Caco-2 (cell line): ENCODE data around the gene AFF4. TPM values are rescaled to one million over a fixed set of nuclear protein-coding genes. Genes with fewer than 3 reads are reported as not detected.
"Not testable (repeated sequence)": the region's sequence is repeated elsewhere in the genome, so short reads cannot be mapped to it uniquely, and the experiment has no call there.

ENCODE experiments used
- Bru-seq: library from RNA; stranded (reverse); fragments of 400-500 nt; gene quantifications from one replicate; lab custom pipeline; 2021; lab: Mats Ljungman, UMichigan
- BruChase-seq, 2 experiments: library from RNA; stranded (reverse); fragments of 400-500 nt; gene quantifications; one replicate each; lab custom pipeline; 2021; lab: Mats Ljungman, UMichigan
- BruUV-seq: library from RNA; stranded (reverse); fragments of 400-500 nt; replicated peaks from 2 replicates; lab custom pipeline; 2021; lab: Mats Ljungman, UMichigan
- CTCF ChIA-PET: fragments of 300-600 bp; sonication (Branson Sonifier 250); formaldehyde crosslinking; loops from one replicate; lab custom pipeline; 2022; ENCODE audit warnings: antibody characterized with exemption; lab: Charles Lee
- POLR2A ChIA-PET: fragments of 300-600 bp; sonication (Branson Sonifier 250); formaldehyde crosslinking; loops from one replicate; lab custom pipeline; 2022; ENCODE audit warnings: antibody characterized with exemption; lab: Charles Lee
- DNase-seq, 2 experiments: peaks; one replicate each; pipeline versions ENCODE4 v3.0.0 to v3.0.0-alpha.2; 2020 to 2022
- H3K27me3 ChIP-seq: replicated peaks from 2 replicates; pipeline ENCODE4 v1.6.0; 2011; ENCODE audit warnings: low read length; ENCODE audit not compliant: control insufficient read depth, insufficient read depth
- H3K36me3 ChIP-seq: 2 replicates; pipeline ENCODE4 v1.5.1; 2011; ENCODE audit warnings: low read length; ENCODE audit not compliant: control insufficient read depth, insufficient read depth
- H3K4me1 ChIP-seq: fragments of 250-450 bp; sonication (Bioruptor Pico); 2 replicates; pipeline ENCODE4 v1.5.1; 2020; ENCODE audit warnings: mild to moderate bottlenecking
- H3K4me3 ChIP-seq: 2 replicates; pipeline ENCODE4 v1.5.1; 2011; ENCODE audit warnings: low read depth, mild to moderate bottlenecking, control low read depth, low read length
- H3K9me3 ChIP-seq: fragments of 250-450 bp; sonication (Bioruptor Pico); 2 replicates; pipeline ENCODE4 v1.5.1; 2020; ENCODE audit warnings: mild to moderate bottlenecking, moderate library complexity
- H3K27ac Mint-ChIP-seq: one replicate; pipeline ENCODE4 v1.8.0; 2022; ENCODE audit warnings: mixed read lengths; ENCODE audit not compliant: unreplicated experiment
- H3K27me3 Mint-ChIP-seq: one replicate; pipeline ENCODE4 v1.8.0; 2022; ENCODE audit warnings: mixed read lengths; ENCODE audit not compliant: insufficient read depth, unreplicated experiment
- H3K36me3 Mint-ChIP-seq: one replicate; pipeline ENCODE4 v1.8.0; 2022; ENCODE audit warnings: mild to moderate bottlenecking, mixed read lengths; ENCODE audit not compliant: insufficient read depth, unreplicated experiment
- H3K4me1 Mint-ChIP-seq: one replicate; pipeline ENCODE4 v1.8.0; 2022; ENCODE audit warnings: low read depth, mixed read lengths; ENCODE audit not compliant: unreplicated experiment
- H3K4me3 Mint-ChIP-seq: one replicate; pipeline ENCODE4 v1.8.0; 2022; ENCODE audit warnings: mild to moderate bottlenecking, moderate library complexity, mixed read lengths; ENCODE audit not compliant: unreplicated experiment
- H3K9me3 Mint-ChIP-seq: one replicate; pipeline ENCODE4 v1.8.0; 2022; ENCODE audit warnings: mixed read lengths; ENCODE audit not compliant: unreplicated experiment
- CTCF ChIP-seq, 2 experiments: fragments of 200-600 bp in 1 of 2; IDR thresholded peaks; 1 replicate in 1 of 2; 2 replicates in 1 of 2; pipeline versions ENCODE4 v1.5.1 to v1.8.0; 2011 to 2022; ENCODE audit warnings: antibody characterized with exemption in 1 of 2, control low read depth in 1 of 2, inconsistent platforms in 1 of 2, low read depth in 1 of 2, low read length in 1 of 2, mild to moderate bottlenecking in 1 of 2, moderate library complexity in 1 of 2; ENCODE audit not compliant: insufficient read depth in 1 of 2, severe bottlenecking in 1 of 2, unreplicated experiment in 1 of 2
- intact Hi-C: fragments of 100-400 bp; cut with micrococcal nuclease; formaldehyde crosslinking; loops from one replicate; pipeline ENCODE4 v1.10.0; 2022; ENCODE audit not compliant: unreplicated experiment
- long read RNA-seq: library from polyadenylated mRNA; stranded (forward); transcript quantifications from one replicate; pipeline ENCODE4 v2.0.0, GENCODE V29; 2022
- total RNA-seq: library from RNA; stranded (reverse); gene quantifications from 2 replicates; pipeline ENCODE4 v1.2.3, GENCODE V29; 2022

Gene AFF4, protein sequence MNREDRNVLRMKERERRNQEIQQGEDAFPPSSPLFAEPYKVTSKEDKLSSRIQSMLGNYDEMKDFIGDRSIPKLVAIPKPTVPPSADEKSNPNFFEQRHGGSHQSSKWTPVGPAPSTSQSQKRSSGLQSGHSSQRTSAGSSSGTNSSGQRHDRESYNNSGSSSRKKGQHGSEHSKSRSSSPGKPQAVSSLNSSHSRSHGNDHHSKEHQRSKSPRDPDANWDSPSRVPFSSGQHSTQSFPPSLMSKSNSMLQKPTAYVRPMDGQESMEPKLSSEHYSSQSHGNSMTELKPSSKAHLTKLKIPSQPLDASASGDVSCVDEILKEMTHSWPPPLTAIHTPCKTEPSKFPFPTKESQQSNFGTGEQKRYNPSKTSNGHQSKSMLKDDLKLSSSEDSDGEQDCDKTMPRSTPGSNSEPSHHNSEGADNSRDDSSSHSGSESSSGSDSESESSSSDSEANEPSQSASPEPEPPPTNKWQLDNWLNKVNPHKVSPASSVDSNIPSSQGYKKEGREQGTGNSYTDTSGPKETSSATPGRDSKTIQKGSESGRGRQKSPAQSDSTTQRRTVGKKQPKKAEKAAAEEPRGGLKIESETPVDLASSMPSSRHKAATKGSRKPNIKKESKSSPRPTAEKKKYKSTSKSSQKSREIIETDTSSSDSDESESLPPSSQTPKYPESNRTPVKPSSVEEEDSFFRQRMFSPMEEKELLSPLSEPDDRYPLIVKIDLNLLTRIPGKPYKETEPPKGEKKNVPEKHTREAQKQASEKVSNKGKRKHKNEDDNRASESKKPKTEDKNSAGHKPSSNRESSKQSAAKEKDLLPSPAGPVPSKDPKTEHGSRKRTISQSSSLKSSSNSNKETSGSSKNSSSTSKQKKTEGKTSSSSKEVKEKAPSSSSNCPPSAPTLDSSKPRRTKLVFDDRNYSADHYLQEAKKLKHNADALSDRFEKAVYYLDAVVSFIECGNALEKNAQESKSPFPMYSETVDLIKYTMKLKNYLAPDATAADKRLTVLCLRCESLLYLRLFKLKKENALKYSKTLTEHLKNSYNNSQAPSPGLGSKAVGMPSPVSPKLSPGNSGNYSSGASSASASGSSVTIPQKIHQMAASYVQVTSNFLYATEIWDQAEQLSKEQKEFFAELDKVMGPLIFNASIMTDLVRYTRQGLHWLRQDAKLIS
- total RNA-seq (62.6 and 63.9 TPM in 2 replicates), Bru-seq, nascent RNA (percentile 93 among the genes with signal in this experiment), BruChase-seq, experiment 1, labeled RNA remaining after a 2-hour chase (percentile 95 among the genes with signal in this experiment), BruChase-seq, experiment 2, labeled RNA remaining after a 6-hour chase (percentile 91 among the genes with signal in this experiment)
- long read RNA-seq, full-length matches to known transcripts = 2 of 10 reads
- long read RNA-seq, partial matches to known transcripts = 0 of 10 reads
- long read RNA-seq, other reads (novel, unspliced or antisense) = 8 of 10 reads

- CTCF ChIA-PET = no interaction called here
- H3K4me1 ChIP-seq = 0 out of 2 replicates have a peak, but pooled peaks cover 4% of the 10 kb centered on the region
- peak; percentile 97 to 99 for DNase-seq
- H3K9me3 ChIP-seq = no peaks in the 10 kb centered on the region
- POLR2A ChIA-PET = interaction anchor here (0.6 to 2.8 kb wide), 13 partner anchors 9 to 760 kb away, joined by 3 to 23 read pairs (median 4); partner anchors contain the start of genes HSPA4 and ZCCHC10
- Mint-ChIP-seq H3K36me3 (peaks cover 37% of the 10 kb centered on the region), H3K27ac (peak within 1 kb of the TSS; percentile 99), H3K4me1 (no peaks in the 10 kb centered on the region), H3K9me3 (no peaks in the 10 kb centered on the region), H3K27me3 (no peaks in the 10 kb centered on the region), H3K4me3 (peak within 1 kb of the TSS; percentile 96)
- TF ChIP-seq CTCF (IDR thresholded peaks at IDR 0.05; ENCODE audit: insufficient read depth in 1 of 2, low read depth in 1 of 2, low read length in 1 of 2, severe bottlenecking in 1 of 2, unreplicated experiment in 1 of 2) = no peak
- intact Hi-C loops = loop anchor here (1.0 kb wide), 2 partner anchors 63 to 88 kb away; partner anchors contain the start of gene ZCCHC10
- no peaks in the 10 kb centered on the region for H3K27me3 ChIP-seq
- no TSS peak for BruUV-seq
- no peaks in the 10 kb centered on the region for H3K36me3 ChIP-seq
- H3K4me3 ChIP-seq = peak within 1 kb of the TSS; percentile 88
Measured at GRCh38 chr5:132963171-132964104, at the start of gene AFF4. AFF4 (minus strand) TSS chr5:132963634; CDS start chr5:132937189, 26,445 bp downstream.

GRCh38 chr5:133008455-133008854 lies 45.0 kb upstream of the AFF4 start:
- H3K4me1 ChIP-seq = peaks cover 16% of the 10 kb centered on the region
- BruUV-seq, H3K27me3 ChIP-seq, H3K9me3 Mint-ChIP-seq, H3K27ac Mint-ChIP-seq, H3K36me3 ChIP-seq, H3K27me3 Mint-ChIP-seq, H3K4me3 Mint-ChIP-seq, H3K4me3 ChIP-seq, intact Hi-C loops, DNase-seq, POLR2A ChIA-PET: not testable (repeated sequence)
- peaks cover 21% of the 10 kb centered on the region for H3K4me1 Mint-ChIP-seq
- H3K9me3 ChIP-seq = peaks cover 16% of the 10 kb centered on the region
- peaks cover 46% of the 10 kb centered on the region for H3K36me3 Mint-ChIP-seq
- CTCF ChIA-PET = interaction anchor here (0.6 kb wide), 1 partner anchor 22 kb away, joined by 5 read pairs; no protein-coding TSS in a partner anchor
